Fibroblast of lung (primary cell): ENCODE results near the gene ARL5C.

Source experiments
- EZH2 ChIP-seq: IDR thresholded peaks from 2 replicates; pipeline ENCODE4 v1.5.1; 2012; ENCODE audit warnings: low read length, control low read depth, mild to moderate bottlenecking; ENCODE audit errors: missing control alignments
- TF ChIP-seq, protein P1 (sequence below), 2 donors: IDR thresholded peaks in 1 of 2; conservative IDR thresholded peaks in 1 of 2; 1 replicate in 1 of 2; 2 replicates in 1 of 2; pipeline ENCODE4 v1.5.1; 2011 to 2012; ENCODE audit warnings: low read length in 2 of 2, control low read depth in 1 of 2, inconsistent platforms in 1 of 2, low read depth in 1 of 2, mild to moderate bottlenecking in 1 of 2

DNA sequence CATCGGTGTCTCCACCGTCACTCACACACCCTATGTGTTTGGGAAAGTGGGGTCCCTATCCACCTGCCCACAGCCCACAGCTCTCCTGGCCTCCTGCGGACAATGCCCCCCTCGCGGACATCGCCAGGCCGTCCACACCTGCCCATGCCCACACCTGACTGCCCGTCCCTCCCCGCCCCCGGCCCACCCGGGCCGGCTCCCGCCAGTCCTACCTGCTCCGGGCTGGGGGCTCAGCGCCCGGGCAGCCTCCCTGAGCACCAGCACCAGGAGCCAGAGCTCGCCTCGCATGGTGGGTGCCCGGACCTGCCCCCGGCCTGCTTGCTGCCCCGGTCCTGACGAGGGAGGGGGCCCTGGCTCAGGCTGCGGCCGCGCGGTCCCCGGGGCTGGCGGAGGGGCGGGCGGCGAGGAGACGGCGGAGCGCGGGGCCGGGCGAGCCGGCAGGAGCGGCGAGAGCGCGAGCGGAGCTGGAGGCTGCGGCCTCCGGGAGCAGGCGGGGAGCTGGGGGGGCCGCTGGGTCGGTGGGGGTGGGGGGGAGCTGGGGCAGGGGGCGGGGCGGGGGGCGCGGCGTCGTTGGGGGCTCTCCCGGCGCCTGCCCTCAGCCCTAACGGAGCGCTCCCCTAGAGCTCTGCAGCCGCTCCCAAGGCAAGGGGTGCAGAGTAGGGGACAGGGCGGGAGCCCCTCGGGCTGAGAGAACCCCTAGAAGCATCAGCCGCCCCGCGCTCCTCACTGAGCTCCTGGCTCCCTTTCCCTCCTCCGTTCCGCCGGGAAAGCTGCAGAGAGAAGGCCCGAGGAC is 14.6 kb downstream of the ARL5C start, which contains the start of gene PLXDC1:
- TF ChIP-seq, protein P1, sequence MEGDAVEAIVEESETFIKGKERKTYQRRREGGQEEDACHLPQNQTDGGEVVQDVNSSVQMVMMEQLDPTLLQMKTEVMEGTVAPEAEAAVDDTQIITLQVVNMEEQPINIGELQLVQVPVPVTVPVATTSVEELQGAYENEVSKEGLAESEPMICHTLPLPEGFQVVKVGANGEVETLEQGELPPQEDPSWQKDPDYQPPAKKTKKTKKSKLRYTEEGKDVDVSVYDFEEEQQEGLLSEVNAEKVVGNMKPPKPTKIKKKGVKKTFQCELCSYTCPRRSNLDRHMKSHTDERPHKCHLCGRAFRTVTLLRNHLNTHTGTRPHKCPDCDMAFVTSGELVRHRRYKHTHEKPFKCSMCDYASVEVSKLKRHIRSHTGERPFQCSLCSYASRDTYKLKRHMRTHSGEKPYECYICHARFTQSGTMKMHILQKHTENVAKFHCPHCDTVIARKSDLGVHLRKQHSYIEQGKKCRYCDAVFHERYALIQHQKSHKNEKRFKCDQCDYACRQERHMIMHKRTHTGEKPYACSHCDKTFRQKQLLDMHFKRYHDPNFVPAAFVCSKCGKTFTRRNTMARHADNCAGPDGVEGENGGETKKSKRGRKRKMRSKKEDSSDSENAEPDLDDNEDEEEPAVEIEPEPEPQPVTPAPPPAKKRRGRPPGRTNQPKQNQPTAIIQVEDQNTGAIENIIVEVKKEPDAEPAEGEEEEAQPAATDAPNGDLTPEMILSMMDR (conservative IDR thresholded peaks at IDR 0.05 in 1 of 2, IDR thresholded peaks at IDR 0.05 in 1 of 2; ENCODE audit: low read depth in 1 of 2, low read length in 2 of 2): no peak
- TF ChIP-seq EZH2: peak; percentile 60
